Neural cell (in vitro differentiated cells): ENCODE results near the gene ULBP1. TPM values are rescaled to one million over a fixed set of nuclear protein-coding genes. Genes with fewer than 3 reads are reported as not detected.

Experiments
- H2AFZ ChIP-seq: fragments of 200-600, 300-800 bp; sonication (generic), shearing (Covaris generic); 2 replicates; pipeline ENCODE4 v1.6.0; 2014; ENCODE audit warnings: low read depth, mild to moderate bottlenecking, antibody characterized with exemption, low read length, moderate library complexity
- H3F3A ChIP-seq: fragments of 200-600 bp; shearing (Covaris generic); 2 replicates; pipeline ENCODE4 v1.6.1; 2016; ENCODE audit warnings: mild to moderate bottlenecking, moderate library complexity, mixed read lengths, antibody characterized with exemption, low read length; ENCODE audit not compliant: insufficient read depth, poor library complexity, severe bottlenecking
- H3K27ac ChIP-seq: fragments of 200-600, 300-800 bp; sonication (generic), shearing (Covaris generic); 2 replicates; pipeline ENCODE4 v1.5.1; 2014; ENCODE audit warnings: mild to moderate bottlenecking, low read length, moderate library complexity
- H3K27me3 ChIP-seq: fragments of 300-800, 200-600 bp; sonication (generic), shearing (Covaris generic); 2 replicates; pipeline ENCODE4 v1.6.0; 2014; ENCODE audit warnings: mild to moderate bottlenecking, low read depth, low read length, moderate library complexity; ENCODE audit not compliant: insufficient read depth
- H3K36me3 ChIP-seq: fragments of 300-800, 200-600 bp; sonication (generic), shearing (Covaris generic); 2 replicates; pipeline ENCODE4 v1.5.1; 2014; ENCODE audit warnings: mild to moderate bottlenecking, antibody characterized with exemption, low read length, moderate library complexity; ENCODE audit not compliant: insufficient read depth
- H3K4me2 ChIP-seq: fragments of 300-800, 200-600 bp; sonication (generic), shearing (Covaris generic); 2 replicates; pipeline ENCODE4 v1.6.0; 2014; ENCODE audit warnings: mild to moderate bottlenecking, low read length
- H3K4me3 ChIP-seq: fragments of 300-800, 200-600 bp; sonication (generic), shearing (Covaris generic); 2 replicates; pipeline ENCODE4 v1.5.1; 2014; ENCODE audit warnings: mild to moderate bottlenecking, low read length, moderate library complexity
- H3K79me2 ChIP-seq: fragments of 200-600 bp; shearing (Covaris generic); replicated peaks from 2 replicates; pipeline ENCODE4 v1.6.0; 2014; ENCODE audit warnings: mild to moderate bottlenecking, low read length, moderate library complexity; ENCODE audit not compliant: insufficient read depth
- H3K9ac ChIP-seq: fragments of 300-800, 200-600 bp; sonication (generic), shearing (Covaris generic); 2 replicates; pipeline ENCODE4 v1.6.1; 2016; ENCODE audit warnings: mild to moderate bottlenecking, low read length, mixed read lengths
- H3K9me2 ChIP-seq: fragments of 200-600 bp; shearing (Covaris generic); 2 replicates; pipeline ENCODE4 v1.6.1; 2016; ENCODE audit warnings: mild to moderate bottlenecking, low read length, mixed read lengths; ENCODE audit not compliant: insufficient read depth
- H3K9me3 ChIP-seq: fragments of 200-600, 300-800 bp; sonication (generic), shearing (Covaris generic); 2 replicates; pipeline ENCODE4 v1.6.1; 2016; ENCODE audit warnings: mild to moderate bottlenecking, mixed run types, low read length, moderate library complexity, mixed read lengths
- H4K20me1 ChIP-seq: fragments of 200-600 bp; shearing (Covaris generic); 2 replicates; pipeline ENCODE4 v1.6.1; 2016; ENCODE audit warnings: mild to moderate bottlenecking, mixed run types; ENCODE audit not compliant: insufficient read depth
- CTCF ChIP-seq: fragments of 450-650 bp; IDR thresholded peaks from 2 replicates; pipeline ENCODE4 v1.5.1; 2014; ENCODE audit warnings: antibody characterized with exemption, mild to moderate bottlenecking, moderate library complexity; ENCODE audit not compliant: poor library complexity, severe bottlenecking
- EP300 ChIP-seq: fragments of 450-650 bp; conservative IDR thresholded peaks from 2 replicates; pipeline ENCODE4 v1.6.1; 2014; ENCODE audit warnings: antibody characterized with exemption, mild to moderate bottlenecking, moderate library complexity; ENCODE audit not compliant: poor library complexity, severe bottlenecking
- EZH2 ChIP-seq: fragments of 200-600, 300-800 bp; shearing (Covaris generic), sonication (generic); IDR thresholded peaks from 2 replicates; pipeline ENCODE4 v1.6.1; 2014; ENCODE audit warnings: antibody characterized with exemption, low read length, borderline replicate concordance, mild to moderate bottlenecking; ENCODE audit not compliant: insufficient read depth, poor library complexity, severe bottlenecking
- MXI1 ChIP-seq: fragments of 450-650 bp; conservative IDR thresholded peaks from 2 replicates; pipeline ENCODE4 v1.6.1; 2014; ENCODE audit warnings: antibody characterized with exemption, mild to moderate bottlenecking; ENCODE audit not compliant: poor library complexity, severe bottlenecking
- RAD21 ChIP-seq: fragments of 450-650 bp; conservative IDR thresholded peaks from 2 replicates; pipeline ENCODE4 v1.6.1; 2014; ENCODE audit warnings: antibody characterized with exemption, mild to moderate bottlenecking, moderate library complexity
- SMC3 ChIP-seq: fragments of 450-650 bp; conservative IDR thresholded peaks from 2 replicates; pipeline ENCODE4 v1.6.1; 2014; ENCODE audit warnings: antibody characterized with exemption, mild to moderate bottlenecking, moderate library complexity; ENCODE audit not compliant: poor library complexity
- TAF1 ChIP-seq: IDR thresholded peaks from 2 replicates; pipeline ENCODE4 v1.6.1; 2012; ENCODE audit warnings: low read depth
- polyA plus RNA-seq: library from polyadenylated mRNA; depleted of rRNA; stranded (reverse); fragments of >200 nt; gene quantifications from 2 replicates; pipeline ENCODE4 v1.2.3, GENCODE V29; 2014
- TF ChIP-seq, protein P1 (sequence below): IDR thresholded peaks from 2 replicates; pipeline ENCODE4 v1.6.1; 2012; ENCODE audit warnings: borderline replicate concordance

ULBP1 gene
- polyA plus RNA-seq, 1 donor from 2014 or later = 0.22 TPM

GRCh38 chr6:149933036-149933435, 30.7 kb upstream of the ULBP1 start:
- Histone ChIP-seq H3K36me3 (no peaks in the 10 kb centered on the region), H3K9me2 (no peaks in the 10 kb centered on the region), H3K27ac (no peak overlapping the region), H4K20me1 (no peaks in the 10 kb centered on the region), H3F3A (no peaks in the 10 kb centered on the region), H2AFZ (no peak overlapping the region), H3K79me2 (no peaks in the 10 kb centered on the region), H3K27me3 (peaks cover 83% of the 10 kb centered on the region), H3K4me3 (no peak overlapping the region), H3K9me3 (no peaks in the 10 kb centered on the region), H3K4me2 (no peak overlapping the region), H3K9ac (no peak overlapping the region)
- no peak for TF ChIP-seq EP300
- TF ChIP-seq, protein P1, sequence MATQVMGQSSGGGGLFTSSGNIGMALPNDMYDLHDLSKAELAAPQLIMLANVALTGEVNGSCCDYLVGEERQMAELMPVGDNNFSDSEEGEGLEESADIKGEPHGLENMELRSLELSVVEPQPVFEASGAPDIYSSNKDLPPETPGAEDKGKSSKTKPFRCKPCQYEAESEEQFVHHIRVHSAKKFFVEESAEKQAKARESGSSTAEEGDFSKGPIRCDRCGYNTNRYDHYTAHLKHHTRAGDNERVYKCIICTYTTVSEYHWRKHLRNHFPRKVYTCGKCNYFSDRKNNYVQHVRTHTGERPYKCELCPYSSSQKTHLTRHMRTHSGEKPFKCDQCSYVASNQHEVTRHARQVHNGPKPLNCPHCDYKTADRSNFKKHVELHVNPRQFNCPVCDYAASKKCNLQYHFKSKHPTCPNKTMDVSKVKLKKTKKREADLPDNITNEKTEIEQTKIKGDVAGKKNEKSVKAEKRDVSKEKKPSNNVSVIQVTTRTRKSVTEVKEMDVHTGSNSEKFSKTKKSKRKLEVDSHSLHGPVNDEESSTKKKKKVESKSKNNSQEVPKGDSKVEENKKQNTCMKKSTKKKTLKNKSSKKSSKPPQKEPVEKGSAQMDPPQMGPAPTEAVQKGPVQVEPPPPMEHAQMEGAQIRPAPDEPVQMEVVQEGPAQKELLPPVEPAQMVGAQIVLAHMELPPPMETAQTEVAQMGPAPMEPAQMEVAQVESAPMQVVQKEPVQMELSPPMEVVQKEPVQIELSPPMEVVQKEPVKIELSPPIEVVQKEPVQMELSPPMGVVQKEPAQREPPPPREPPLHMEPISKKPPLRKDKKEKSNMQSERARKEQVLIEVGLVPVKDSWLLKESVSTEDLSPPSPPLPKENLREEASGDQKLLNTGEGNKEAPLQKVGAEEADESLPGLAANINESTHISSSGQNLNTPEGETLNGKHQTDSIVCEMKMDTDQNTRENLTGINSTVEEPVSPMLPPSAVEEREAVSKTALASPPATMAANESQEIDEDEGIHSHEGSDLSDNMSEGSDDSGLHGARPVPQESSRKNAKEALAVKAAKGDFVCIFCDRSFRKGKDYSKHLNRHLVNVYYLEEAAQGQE = no peak
- TF ChIP-seq RAD21 = no peak

- Histone ChIP-seq H3K9ac (no peak overlapping the region), H4K20me1 (no peaks in the 10 kb centered on the region), H3K4me2 (no peak overlapping the region), H3K27ac (no peak overlapping the region), H3K9me2 (no peaks in the 10 kb centered on the region), H3K36me3 (no peaks in the 10 kb centered on the region), H3K9me3 (no peaks in the 10 kb centered on the region), H3K27me3 (peaks cover 87% of the 10 kb centered on the region), H3F3A (no peaks in the 10 kb centered on the region), H3K4me3 (no peak overlapping the region), H3K79me2 (no peaks in the 10 kb centered on the region), H2AFZ (no peak overlapping the region)
- TF ChIP-seq TAF1 (no peak), SMC3 (no peak), CTCF (no peak), MXI1 (no peak)
Observed at GRCh38 chr6:149933461-149933860, 30.3 kb upstream of the ULBP1 start.

DNA sequence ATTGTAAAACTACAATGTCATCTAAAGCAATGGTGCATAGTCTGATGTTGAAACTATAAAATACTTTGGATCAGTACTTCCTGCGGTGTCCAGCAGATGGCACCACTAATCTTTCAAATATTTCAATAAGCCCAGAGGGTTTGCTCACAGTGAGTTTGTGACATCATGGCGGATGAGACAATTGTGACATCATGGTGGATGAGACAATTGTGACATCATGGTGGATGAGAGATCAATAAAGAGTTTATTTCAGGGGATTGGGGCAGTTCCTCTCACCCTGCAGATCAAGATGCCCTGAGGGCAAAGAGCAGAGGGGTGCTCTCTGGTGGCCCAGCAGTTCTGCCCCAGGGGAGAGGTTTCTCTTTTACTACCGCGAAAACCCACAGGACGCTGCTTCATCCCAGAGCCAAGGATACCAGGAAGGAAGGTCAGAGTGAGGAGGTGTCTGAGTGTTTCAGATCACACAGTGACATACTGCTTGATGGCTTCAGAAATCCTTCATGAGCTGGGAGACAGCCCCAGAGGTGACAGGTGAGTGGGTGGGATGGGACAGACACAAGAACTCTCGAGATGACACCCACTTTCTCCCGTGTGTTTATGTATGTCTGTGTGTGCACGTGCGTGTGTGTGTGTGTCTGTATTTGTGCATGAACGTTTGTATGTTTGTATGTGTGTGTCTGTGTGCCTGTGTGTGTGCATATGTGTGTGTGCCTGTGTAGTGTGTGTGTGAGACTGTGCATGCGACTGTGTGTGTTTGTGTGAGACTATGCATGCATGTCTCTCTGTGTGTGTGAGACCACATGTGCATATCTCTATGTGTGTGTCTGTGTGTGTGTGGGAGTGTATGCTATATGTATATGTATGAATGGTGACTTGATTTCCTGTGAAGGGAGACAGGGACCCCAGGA, 29.2 kb upstream of the ULBP1 start:
- H3K9ac ChIP-seq = no peak overlapping the region
- no peaks in the 10 kb centered on the region for H3K36me3 ChIP-seq
- H4K20me1 ChIP-seq = no peaks in the 10 kb centered on the region
- H3K79me2 ChIP-seq = no peaks in the 10 kb centered on the region
- no peak overlapping the region for H3K4me2 ChIP-seq
- H3K9me2 ChIP-seq = no peaks in the 10 kb centered on the region
- peaks cover 90% of the 10 kb centered on the region for H3K27me3 ChIP-seq
- H3K4me3 ChIP-seq = no peak overlapping the region
- H3F3A ChIP-seq = no peaks in the 10 kb centered on the region
- H3K27ac ChIP-seq = no peak overlapping the region
- TF ChIP-seq CTCF = peak; percentile 91
- TF ChIP-seq RAD21 = peak; percentile 90
- TF ChIP-seq SMC3 = peak; percentile 96
- no peak for TF ChIP-seq EP300
- TF ChIP-seq, protein P1 = no peak
- TF ChIP-seq EZH2 = no peak
- no peaks in the 10 kb centered on the region for H3K9me3 ChIP-seq
- H2AFZ ChIP-seq = no peak overlapping the region
